IPS-18a (cell line): ENCODE measurements around the gene NOTUM.
A peak's percentile ranks its signal among the peaks of the same experiment; 100 is the strongest.

Experiments
- H3K27ac ChIP-seq: one replicate; pipeline ENCODE4 v1.5.1; 2013; ENCODE audit warnings: low read length
- H3K27me3 ChIP-seq: one replicate; pipeline ENCODE4 v1.6.1; 2013; ENCODE audit warnings: mild to moderate bottlenecking, low read length; ENCODE audit not compliant: control insufficient read depth, insufficient read depth
- H3K36me3 ChIP-seq: one replicate; pipeline ENCODE4 v1.6.1; 2013; ENCODE audit warnings: low read depth, low read length; ENCODE audit not compliant: control insufficient read depth
- H3K4me1 ChIP-seq: one replicate; pipeline ENCODE4 v1.6.1; 2013; ENCODE audit warnings: low read depth, low read length; ENCODE audit not compliant: control insufficient read depth
- H3K4me3 ChIP-seq: one replicate; pipeline ENCODE4 v1.5.1; 2013; ENCODE audit warnings: low read length
- H3K9ac ChIP-seq: one replicate; pipeline ENCODE4 v1.6.1; 2013; ENCODE audit warnings: mild to moderate bottlenecking, low read length, moderate library complexity
- H3K9me3 ChIP-seq: one replicate; pipeline ENCODE4 v1.6.1; 2013; ENCODE audit warnings: low read depth, low read length; ENCODE audit not compliant: control insufficient read depth

The NOTUM gene

DNA sequence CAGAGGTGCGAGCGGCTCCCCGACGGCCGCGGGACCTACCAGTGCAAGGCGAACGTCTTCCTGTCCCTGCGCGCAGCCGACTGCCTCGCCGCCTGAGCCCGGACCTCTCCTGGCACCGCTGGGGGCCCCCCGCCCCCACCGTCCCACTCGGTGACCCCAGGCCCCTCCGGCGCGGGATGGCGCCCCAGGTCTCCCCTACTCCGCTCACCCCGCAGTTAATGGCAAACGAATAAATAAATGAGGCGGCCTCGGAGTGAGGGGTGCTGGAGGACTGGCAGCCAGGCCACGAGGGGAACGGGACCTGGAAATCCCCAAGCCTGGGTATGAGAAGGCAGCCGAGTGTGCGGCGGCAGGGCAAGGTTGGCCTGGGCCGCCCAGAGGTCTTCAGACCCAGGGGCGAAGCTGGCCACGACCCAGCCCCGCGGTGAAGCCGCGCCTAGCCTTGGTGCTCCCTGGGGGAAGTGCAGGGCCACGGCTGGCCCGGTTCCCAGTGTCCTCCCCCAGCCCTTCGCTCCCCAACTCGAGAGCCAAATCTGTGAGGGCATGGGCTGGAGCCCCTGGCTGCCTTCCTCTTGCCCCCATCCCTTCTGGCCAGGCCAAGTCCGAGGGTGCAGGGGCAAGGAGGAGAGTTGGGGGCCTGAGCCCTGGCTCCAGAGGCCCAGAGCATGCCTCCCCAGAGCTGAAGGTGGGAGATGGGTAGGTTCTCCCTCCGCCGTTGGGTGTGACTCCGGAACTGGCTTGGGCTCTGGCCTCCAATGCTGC lies 58.2 kb downstream of the NOTUM start:
- Histone ChIP-seq H3K4me1 (no peaks in the 10 kb centered on the region), H3K27me3 (peaks cover 25% of the 10 kb centered on the region), H3K36me3 (peaks cover 15% of the 10 kb centered on the region), H3K4me3 (peak overlapping the region; percentile 30), H3K9ac (no peak overlapping the region), H3K27ac (no peak overlapping the region), H3K9me3 (no peaks in the 10 kb centered on the region)
